ENCODE results near the gene ACOXL.

The ACOXL gene

GRCh38 chr2:110755491-110756078 lies 23.2 kb downstream of the ACOXL start:
- Mint-ChIP-seq H3K27me3 (ENCODE audit: low read depth, poor library complexity) (peaks cover 4% of the 10 kb centered on the region), H3K9me3 (peaks cover 29% of the 10 kb centered on the region), H3K36me3 (ENCODE audit: low read depth) (peaks cover 8% of the 10 kb centered on the region), H3K4me1 (no peaks in the 10 kb centered on the region), H3K27ac (no peak overlapping the region), H3K4me3 (no peak overlapping the region)
- no peak for DNase-seq
- TF ChIP-seq, protein P1, sequence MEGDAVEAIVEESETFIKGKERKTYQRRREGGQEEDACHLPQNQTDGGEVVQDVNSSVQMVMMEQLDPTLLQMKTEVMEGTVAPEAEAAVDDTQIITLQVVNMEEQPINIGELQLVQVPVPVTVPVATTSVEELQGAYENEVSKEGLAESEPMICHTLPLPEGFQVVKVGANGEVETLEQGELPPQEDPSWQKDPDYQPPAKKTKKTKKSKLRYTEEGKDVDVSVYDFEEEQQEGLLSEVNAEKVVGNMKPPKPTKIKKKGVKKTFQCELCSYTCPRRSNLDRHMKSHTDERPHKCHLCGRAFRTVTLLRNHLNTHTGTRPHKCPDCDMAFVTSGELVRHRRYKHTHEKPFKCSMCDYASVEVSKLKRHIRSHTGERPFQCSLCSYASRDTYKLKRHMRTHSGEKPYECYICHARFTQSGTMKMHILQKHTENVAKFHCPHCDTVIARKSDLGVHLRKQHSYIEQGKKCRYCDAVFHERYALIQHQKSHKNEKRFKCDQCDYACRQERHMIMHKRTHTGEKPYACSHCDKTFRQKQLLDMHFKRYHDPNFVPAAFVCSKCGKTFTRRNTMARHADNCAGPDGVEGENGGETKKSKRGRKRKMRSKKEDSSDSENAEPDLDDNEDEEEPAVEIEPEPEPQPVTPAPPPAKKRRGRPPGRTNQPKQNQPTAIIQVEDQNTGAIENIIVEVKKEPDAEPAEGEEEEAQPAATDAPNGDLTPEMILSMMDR (IDR thresholded peaks at IDR 0.05), result peak; percentile 60

GRCh38 chr2:110759411-110759810 lies 27.0 kb downstream of the ACOXL start:
- peaks cover 46% of the 10 kb centered on the region for H3K9me3 Mint-ChIP-seq
- H3K27ac Mint-ChIP-seq, result no peak overlapping the region
- peaks cover 8% of the 10 kb centered on the region for H3K36me3 Mint-ChIP-seq (ENCODE audit: low read depth)
- TF ChIP-seq, protein P1 (IDR thresholded peaks at IDR 0.05), result no peak
- peaks cover 4% of the 10 kb centered on the region for H3K27me3 Mint-ChIP-seq (ENCODE audit: low read depth, poor library complexity)
- no peaks in the 10 kb centered on the region for H3K4me1 Mint-ChIP-seq
- DNase-seq, result no peak
- no peak overlapping the region for H3K4me3 Mint-ChIP-seq

GRCh38 chr2:110764931-110765330 lies 32.6 kb downstream of the ACOXL start:
- Mint-ChIP-seq H3K36me3 (ENCODE audit: low read depth) (no peaks in the 10 kb centered on the region), H3K4me3 (no peak overlapping the region), H3K27ac (no peak overlapping the region), H3K4me1 (no peaks in the 10 kb centered on the region), H3K9me3 (peaks cover 46% of the 10 kb centered on the region), H3K27me3 (ENCODE audit: low read depth, poor library complexity) (peaks cover 6% of the 10 kb centered on the region)
- TF ChIP-seq, protein P1 (IDR thresholded peaks at IDR 0.05), result no peak
- DNase-seq, result no peak

GRCh38 chr2:110766291-110766690 lies 33.9 kb downstream of the ACOXL start:
- Mint-ChIP-seq H3K4me3 (no peak overlapping the region), H3K27ac (no peak overlapping the region), H3K9me3 (peaks cover 36% of the 10 kb centered on the region), H3K36me3 (ENCODE audit: low read depth) (no peaks in the 10 kb centered on the region), H3K27me3 (ENCODE audit: low read depth, poor library complexity) (peaks cover 6% of the 10 kb centered on the region), H3K4me1 (peaks cover 12% of the 10 kb centered on the region)
- DNase-seq, result no peak
- TF ChIP-seq, protein P1 (IDR thresholded peaks at IDR 0.05), result no peak

GRCh38 chr2:110768591-110768990 lies 36.2 kb downstream of the ACOXL start:
- no peak for DNase-seq
- peaks cover 16% of the 10 kb centered on the region for H3K4me1 Mint-ChIP-seq
- H3K27ac Mint-ChIP-seq, result no peak overlapping the region
- no peaks in the 10 kb centered on the region for H3K36me3 Mint-ChIP-seq (ENCODE audit: low read depth)
- peaks cover 10% of the 10 kb centered on the region for H3K27me3 Mint-ChIP-seq (ENCODE audit: low read depth, poor library complexity)
- peaks cover 27% of the 10 kb centered on the region for H3K9me3 Mint-ChIP-seq
- H3K4me3 Mint-ChIP-seq, result no peak overlapping the region
- TF ChIP-seq, protein P1 (IDR thresholded peaks at IDR 0.05), result no peak

DNA sequence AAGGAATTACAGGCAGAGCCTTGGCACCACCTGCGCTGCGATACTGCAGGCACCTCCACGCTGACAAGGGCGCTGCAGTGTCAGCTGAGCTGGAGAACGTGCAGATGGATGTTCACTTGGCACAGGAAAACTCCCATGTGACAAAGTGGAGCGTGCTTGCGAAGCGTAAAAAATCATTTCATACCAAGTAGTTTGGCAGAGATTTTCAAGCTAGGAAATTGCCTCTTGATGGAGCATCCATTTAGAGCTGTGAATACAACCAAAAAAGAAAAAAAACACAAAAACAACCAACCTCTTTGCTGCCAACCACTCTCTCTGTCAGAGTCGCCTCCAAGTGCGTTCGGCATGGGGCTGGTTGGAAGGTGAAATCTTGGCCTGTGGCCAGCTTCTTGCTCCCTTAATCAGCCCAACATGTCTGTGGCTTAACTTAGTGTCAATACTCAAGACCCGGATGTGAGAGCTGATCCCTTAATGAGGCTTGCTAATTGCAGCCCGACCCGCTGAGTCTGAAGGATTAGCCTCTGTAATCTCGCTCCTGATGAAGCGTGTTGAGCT lies 38.1 kb downstream of the ACOXL start:
- no peak overlapping the region for H3K4me3 Mint-ChIP-seq
- TF ChIP-seq, protein P1 (IDR thresholded peaks at IDR 0.05), result no peak

More for the DNA sequence above, 38.1 kb downstream of the ACOXL start:
- peak overlapping the region; percentile 39 for H3K27ac Mint-ChIP-seq
- H3K36me3 Mint-ChIP-seq (ENCODE audit: low read depth), result no peaks in the 10 kb centered on the region
- peaks cover 16% of the 10 kb centered on the region for H3K4me1 Mint-ChIP-seq
- H3K27me3 Mint-ChIP-seq (ENCODE audit: low read depth, poor library complexity), result peaks cover 10% of the 10 kb centered on the region
- peaks cover 13% of the 10 kb centered on the region for H3K9me3 Mint-ChIP-seq
- no peak for DNase-seq

Data from nephron progenitor cell (in vitro differentiated cells).